Measurements from ENCODE around the gene ZNF74.

GRCh38 chr22:20425566-20426258, 31.8 kb downstream of the ZNF74 start:
- TF ChIP-seq CTCF (IDR thresholded peaks at IDR 0.05) (no peak), ZFX (IDR thresholded peaks at IDR 0.05; ENCODE audit: borderline replicate concordance) (no peak)

Measured in 22Rv1 (cell line).